CD14-positive monocyte (primary cell): ENCODE measurements around the gene SLC22A13. TPM values are rescaled to one million over a fixed set of nuclear protein-coding genes. Genes with fewer than 3 reads are reported as not detected.

Source experiments
- DNase-seq, 3 donors: peaks; one replicate each; pipeline ENCODE4 v3.0.0-alpha.2; 2011 to 2022
- H2AFZ ChIP-seq: 2 replicates; pipeline ENCODE4 v1.6.0; 2012; ENCODE audit warnings: mild to moderate bottlenecking, low read depth, low read length, inconsistent platforms; ENCODE audit not compliant: insufficient read depth, poor library complexity, severe bottlenecking
- H3K27ac ChIP-seq, 2 donors: 1 replicate in 1 of 2; 2 replicates in 1 of 2; pipeline ENCODE4 v1.5.1; 2012 to 2013; ENCODE audit warnings: low read length in 2 of 2, control low read depth in 1 of 2, inconsistent platforms in 1 of 2, low read depth in 1 of 2, mild to moderate bottlenecking in 1 of 2
- H3K27me3 ChIP-seq, 2 donors: one replicate each; pipeline versions ENCODE4 v1.6.0 to v1.6.1; 2011 to 2013; ENCODE audit warnings: low read length in 2 of 2; ENCODE audit not compliant: control insufficient read depth in 2 of 2, insufficient read depth in 2 of 2
- H3K36me3 ChIP-seq, 2 donors: replicated peaks in 1 of 2; 1 replicate in 1 of 2; 2 replicates in 1 of 2; pipeline versions ENCODE4 v1.5.1 to v1.6.1; 2012 to 2013; ENCODE audit warnings: low read length in 2 of 2, control low read depth in 1 of 2, inconsistent platforms in 1 of 2, mild to moderate bottlenecking in 1 of 2; ENCODE audit not compliant: insufficient read depth in 2 of 2, control insufficient read depth in 1 of 2
- H3K4me1 ChIP-seq, 2 donors: 1 replicate in 1 of 2; 2 replicates in 1 of 2; pipeline versions ENCODE4 v1.5.1 to v1.6.1; 2012 to 2013; ENCODE audit warnings: low read length in 2 of 2, control low read depth in 1 of 2, inconsistent platforms in 1 of 2, mild to moderate bottlenecking in 1 of 2, moderate library complexity in 1 of 2; ENCODE audit not compliant: insufficient read depth in 2 of 2, control insufficient read depth in 1 of 2
- H3K4me2 ChIP-seq: replicated peaks from 2 replicates; pipeline ENCODE3; 2012; ENCODE audit warnings: low read length, moderate library complexity, mild to moderate bottlenecking; ENCODE audit not compliant: poor library complexity, severe bottlenecking; ENCODE audit errors: extremely low read depth
- H3K4me3 ChIP-seq, 3 experiments: fragments of 200-600 bp in 1 of 3; sonication (generic) in 1 of 3; replicated peaks in 1 of 3; 1 replicate in 2 of 3; 2 replicates in 1 of 3; pipeline ENCODE4 v1.5.1; 2011 to 2013; ENCODE audit warnings: low read length in 3 of 3, mild to moderate bottlenecking in 3 of 3, control low read depth in 2 of 3, low read depth in 2 of 3, inconsistent platforms in 1 of 3, moderate library complexity in 1 of 3
- H3K79me2 ChIP-seq: 2 replicates; pipeline ENCODE4 v1.6.0; 2012; ENCODE audit warnings: mild to moderate bottlenecking, control low read depth, inconsistent platforms, low read length, moderate library complexity; ENCODE audit not compliant: insufficient read depth
- H3K9ac ChIP-seq: 2 replicates; pipeline ENCODE4 v1.6.0; 2017; ENCODE audit warnings: low read length, mild to moderate bottlenecking; ENCODE audit not compliant: insufficient read depth, poor library complexity, severe bottlenecking
- H3K9me3 ChIP-seq, 2 donors: replicated peaks in 1 of 2; 1 replicate in 1 of 2; 2 replicates in 1 of 2; pipeline versions ENCODE4 v1.5.1 to v1.6.1; 2012 to 2013; ENCODE audit warnings: low read length in 2 of 2, control low read depth in 1 of 2; ENCODE audit not compliant: control insufficient read depth in 1 of 2, insufficient read depth in 1 of 2
- H4K20me1 ChIP-seq: 2 replicates; pipeline ENCODE4 v1.6.0; 2012; ENCODE audit warnings: mild to moderate bottlenecking, low read length, control low read depth, moderate library complexity; ENCODE audit not compliant: insufficient read depth
- H3K27ac Mint-ChIP-seq, 7 donors: one replicate each; pipeline ENCODE4 v1.8.0; 2020; ENCODE audit warnings: mild to moderate bottlenecking in 7 of 7, mixed read lengths in 7 of 7, moderate library complexity in 6 of 7, inconsistent platforms in 2 of 7
- H3K27me3 Mint-ChIP-seq, 3 donors: one replicate each; pipeline ENCODE4 v1.8.0; 2021 to 2022; ENCODE audit warnings: low read depth in 3 of 3, mild to moderate bottlenecking in 3 of 3, mixed read lengths in 3 of 3, moderate library complexity in 3 of 3, inconsistent platforms in 1 of 3
- H3K36me3 Mint-ChIP-seq, 2 donors: one replicate each; pipeline ENCODE4 v1.8.0; 2020; ENCODE audit warnings: mixed read lengths in 2 of 2, inconsistent platforms in 1 of 2, mild to moderate bottlenecking in 1 of 2
- H3K4me1 Mint-ChIP-seq: one replicate; pipeline ENCODE4 v1.8.0; 2020; ENCODE audit warnings: mild to moderate bottlenecking, mixed read lengths
- H3K4me3 Mint-ChIP-seq, 2 donors: one replicate each; pipeline ENCODE4 v1.8.0; 2020; ENCODE audit warnings: mild to moderate bottlenecking in 2 of 2, mixed read lengths in 2 of 2, moderate library complexity in 1 of 2
- H3K9me3 Mint-ChIP-seq, 7 donors: one replicate each; pipeline ENCODE4 v1.8.0; 2020 to 2022; ENCODE audit warnings: mixed read lengths in 7 of 7, mild to moderate bottlenecking in 6 of 7, moderate library complexity in 6 of 7, inconsistent platforms in 2 of 7
- CTCF ChIP-seq: fragments of 200-600 bp; IDR thresholded peaks from one replicate; pipeline ENCODE4 v1.8.0; 2022; ENCODE audit warnings: antibody characterized with exemption, mild to moderate bottlenecking
- WGBS: methylation state at CpG from one replicate; pipeline ENCODE4 v1.1.5; 2013; ENCODE audit warnings: missing lambda C conversion rate; ENCODE audit not compliant: insufficient coverage; 5-methylcytosine and 5-hydroxymethylcytosine counted together
- intact Hi-C, 2 donors: fragments of 100-400 bp; cut with micrococcal nuclease; formaldehyde crosslinking; loops; one replicate each; pipeline versions ENCODE4 v1.15.0 to v1.15.1; 2023
- polyA plus RNA-seq, 3 donors: library from polyadenylated mRNA; depleted of rRNA in 1 of 3; unstranded in 2 of 3; stranded (reverse) in 1 of 3; fragments of 300-500 nt in 2 of 3; fragments of >200 nt in 1 of 3; fragmentation: Illumina TruSeq in 2 of 3; gene quantifications; 1 replicate in 2 of 3; 2 replicates in 1 of 3; pipeline ENCODE4 v1.2.3, GENCODE V29; 2012 to 2021

Gene SLC22A13
- polyA plus RNA-seq, 3 donors = 0.19 TPM; not detected in 2

GRCh38 chr3:38313263-38313662 lies 47.7 kb downstream of the SLC22A13 start:
- Histone ChIP-seq H3K4me3 (no peak overlapping the region), H3K9ac (no peak overlapping the region), H3K4me2 (no peak overlapping the region), H3K36me3 (no peaks in the 10 kb centered on the region), H3K9me3 (no peaks in the 10 kb centered on the region), H2AFZ (no peak overlapping the region), H3K79me2 (no peaks in the 10 kb centered on the region), H3K27ac (no peak overlapping the region), H3K27me3 (no peaks in the 10 kb centered on the region), H4K20me1 (no peaks in the 10 kb centered on the region), H3K4me1 (peaks cover 38 to 55% of the 10 kb centered on the region in 2 donors)
- no peak for DNase-seq
- H3K36me3 Mint-ChIP-seq = no peaks in the 10 kb centered on the region
- H3K4me3 Mint-ChIP-seq = no peak overlapping the region
- H3K4me1 Mint-ChIP-seq = peaks cover 51% of the 10 kb centered on the region
- H3K27me3 Mint-ChIP-seq = peaks cover 0 to 3% (median 1%) of the 10 kb centered on the region in 3 donors
- H3K9me3 Mint-ChIP-seq = peaks cover 0 to 3% (median 0%) of the 10 kb centered on the region in 7 donors
- intact Hi-C loops = no loop called here
- no peak for TF ChIP-seq CTCF
- 100% methylated on average over 4 of the region's 5 CpGs for WGBS
- H3K27ac Mint-ChIP-seq = peak overlapping the region in 1 of 7 donors; percentile 10

- Histone ChIP-seq H3K79me2 (no peaks in the 10 kb centered on the region), H3K4me2 (no peak overlapping the region), H3K9ac (no peak overlapping the region), H3K36me3 (no peaks in the 10 kb centered on the region), H3K27ac (no peak overlapping the region), H3K9me3 (no peaks in the 10 kb centered on the region), H4K20me1 (no peaks in the 10 kb centered on the region), H3K4me1 (peaks cover 38 to 55% of the 10 kb centered on the region in 2 donors), H3K27me3 (no peaks in the 10 kb centered on the region), H3K4me3 (no peak overlapping the region), H2AFZ (no peak overlapping the region)
- Mint-ChIP-seq H3K27ac (peak overlapping the region in 1 of 7 donors; percentile 10), H3K4me1 (peaks cover 51% of the 10 kb centered on the region), H3K27me3 (peaks cover 0 to 3% (median 1%) of the 10 kb centered on the region in 3 donors), H3K9me3 (peaks cover 0 to 3% (median 0%) of the 10 kb centered on the region in 7 donors), H3K36me3 (no peaks in the 10 kb centered on the region), H3K4me3 (no peak overlapping the region)
- intact Hi-C loops = no loop called here
- TF ChIP-seq CTCF = no peak
- peak; percentile 25 to 44 (median 34) for DNase-seq
- 44% methylated on average over 11 of the region's 11 CpGs for WGBS
Measured at GRCh38 chr3:38313695-38314094, 48.1 kb downstream of the SLC22A13 start.
